ENCODE results near the gene PLA1A.

Gene PLA1A

GRCh38 chr3:119669906-119670570 is 72.4 kb downstream of the PLA1A start:
- Histone ChIP-seq H3K9me3 (ENCODE audit: control insufficient read depth, insufficient read depth, low read depth, low read length) (no peaks in the 10 kb centered on the region), H3K36me3 (ENCODE audit: control insufficient read depth in 2 of 2, insufficient read depth in 1 of 2, low read length in 2 of 2) (peaks cover 8 to 75% of the 10 kb centered on the region in 2 experiments), H3K27ac (ENCODE audit: extremely low read depth, low read depth, low read length) (no peak overlapping the region), H3K4me1 (ENCODE audit: control insufficient read depth, insufficient read depth, low read length) (no peaks in the 10 kb centered on the region), H3K4me3 (ENCODE audit: low read depth, low read length) (no peak overlapping the region)
- CTCF ChIA-PET = no interaction called here
- POLR2A ChIA-PET = no interaction called here
- TF ChIP-seq ZNF16 (tag by site-specific recombination; IDR thresholded peaks at IDR 0.05; ENCODE audit: low read depth) (no peak), MZF1 (tag by site-specific recombination; IDR thresholded peaks at IDR 0.05; ENCODE audit: borderline replicate concordance) (no peak), ZNF664 (tag by site-specific recombination; IDR thresholded peaks at IDR 0.05) (no peak), ZFP3 (tag by site-specific recombination; IDR thresholded peaks at IDR 0.05; ENCODE audit: low read depth) (no peak), ZNF2 (tag by site-specific recombination; IDR thresholded peaks at IDR 0.05) (no peak), ZNF18 (tag by site-specific recombination; IDR thresholded peaks at IDR 0.05) (no peak), ZNF776 (tag by site-specific recombination; IDR thresholded peaks at IDR 0.05; ENCODE audit: borderline replicate concordance) (no peak), ZNF214 (tag by site-specific recombination; IDR thresholded peaks at IDR 0.05; ENCODE audit: borderline replicate concordance) (no peak), ZBTB1 (tag by site-specific recombination; IDR thresholded peaks at IDR 0.05) (no peak), GLIS2 (tag by site-specific recombination; IDR thresholded peaks at IDR 0.05) (no peak), ZFHX2 (tag by site-specific recombination; conservative IDR thresholded peaks at IDR 0.05) (no peak), ZNF548 (tag by site-specific recombination; IDR thresholded peaks at IDR 0.05) (no peak), ZNF521 (tag by site-specific recombination; IDR thresholded peaks at IDR 0.05) (no peak), ZNF23 (tag by site-specific recombination; IDR thresholded peaks at IDR 0.05; ENCODE audit: borderline replicate concordance) (no peak), ZNF404 (tag by site-specific recombination; IDR thresholded peaks at IDR 0.05) (no peak), ZNF561 (tag by site-specific recombination; IDR thresholded peaks at IDR 0.05; ENCODE audit: borderline replicate concordance) (no peak)

- H3K36me3 ChIP-seq (ENCODE audit: control insufficient read depth in 2 of 2, insufficient read depth in 1 of 2, low read length in 2 of 2) = peaks cover 8 to 66% of the 10 kb centered on the region in 2 experiments
- TF ChIP-seq ZNF677 (tag by site-specific recombination; IDR thresholded peaks at IDR 0.05) = no peak
- ChIA-PET CTCF (interaction anchor here (0.6 kb wide), 1 partner anchor 175 kb away, joined by 4 read pairs; the partner anchor contains the start of gene TIMMDC1), POLR2A (interaction anchor here (1.2 kb wide), 1 partner anchor 10 kb away, joined by 4 read pairs; no protein-coding TSS in a partner anchor)
- no peak overlapping the region for H3K27ac ChIP-seq (ENCODE audit: extremely low read depth, low read depth, low read length)
- no peaks in the 10 kb centered on the region for H3K9me3 ChIP-seq (ENCODE audit: control insufficient read depth, insufficient read depth, low read depth, low read length)
- no peak overlapping the region for H3K4me3 ChIP-seq (ENCODE audit: low read depth, low read length)
- no peaks in the 10 kb centered on the region for H3K4me1 ChIP-seq (ENCODE audit: control insufficient read depth, insufficient read depth, low read length)
Measured at GRCh38 chr3:119672776-119673175, 75.1 kb downstream of the PLA1A start.

DNA sequence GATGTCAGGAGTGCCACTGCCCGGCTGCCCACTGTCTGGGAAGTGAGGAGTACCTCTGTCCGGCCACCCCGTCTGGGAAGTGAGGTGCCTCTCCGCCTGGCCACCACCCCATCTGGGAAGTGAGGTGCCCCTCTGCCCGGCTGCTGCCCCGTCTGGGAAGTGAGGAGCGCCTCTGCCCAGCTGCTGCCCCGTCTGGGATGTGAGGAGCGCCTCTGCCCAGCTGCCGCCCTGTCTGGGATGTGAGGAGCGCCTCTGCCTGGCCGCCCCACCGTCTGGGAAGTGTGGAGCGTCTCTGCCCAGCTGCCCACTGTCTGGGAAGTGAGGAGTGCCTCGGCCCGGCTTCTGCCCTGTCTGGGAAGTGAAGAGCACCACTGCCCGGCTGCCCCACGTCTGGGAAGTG is 76.2 kb downstream of the PLA1A start:
- Histone ChIP-seq H3K9me3 (ENCODE audit: control insufficient read depth, insufficient read depth, low read depth, low read length) (no peaks in the 10 kb centered on the region), H3K4me1 (ENCODE audit: control insufficient read depth, insufficient read depth, low read length) (no peaks in the 10 kb centered on the region), H3K27ac (ENCODE audit: extremely low read depth, low read depth, low read length) (no peak overlapping the region), H3K36me3 (ENCODE audit: control insufficient read depth in 2 of 2, insufficient read depth in 1 of 2, low read length in 2 of 2) (peaks cover 8 to 60% of the 10 kb centered on the region in 2 experiments), H3K4me3 (ENCODE audit: low read depth, low read length) (no peak overlapping the region)
- ChIA-PET CTCF (no interaction called here), POLR2A (no interaction called here)
- TF ChIP-seq ZNF132 (tag by site-specific recombination; IDR thresholded peaks at IDR 0.05; ENCODE audit: borderline replicate concordance) (no peak), PRDM10 (tag by site-specific recombination; IDR thresholded peaks at IDR 0.05) (no peak), ZBTB10 (tag by site-specific recombination; IDR thresholded peaks at IDR 0.05) (no peak), ZNF624 (tag by site-specific recombination; IDR thresholded peaks at IDR 0.05) (no peak), ZNF768 (tag by site-specific recombination; IDR thresholded peaks at IDR 0.05) (no peak), MZF1 (tag by site-specific recombination; IDR thresholded peaks at IDR 0.05; ENCODE audit: borderline replicate concordance) (no peak), ZNF830 (tag by site-specific recombination; IDR thresholded peaks at IDR 0.05; ENCODE audit: low read depth) (no peak), ZNF394 (tag by site-specific recombination; IDR thresholded peaks at IDR 0.05; ENCODE audit: borderline replicate concordance) (no peak), ZFP69B (tag by site-specific recombination; IDR thresholded peaks at IDR 0.05) (no peak)
